MCF 10A (cell line): ENCODE results near the gene UBTFL1. TPM values are rescaled to one million over a fixed set of nuclear protein-coding genes. Genes with fewer than 3 reads are reported as not detected.
"Not testable (repeated sequence)": the region's sequence is repeated elsewhere in the genome, so short reads cannot be mapped to it uniquely, and the experiment has no call there.

Experiments used
- Bru-seq: library from RNA; stranded (reverse); fragments of 400-500 nt; gene quantifications from one replicate; lab custom pipeline; 2021; lab: Mats Ljungman, UMichigan
- BruChase-seq, 2 experiments: library from RNA; stranded (reverse); fragments of 400-500 nt; gene quantifications; one replicate each; lab custom pipeline; 2021; lab: Mats Ljungman, UMichigan
- BruUV-seq: library from RNA; stranded (reverse); fragments of 400-500 nt; replicated peaks from 2 replicates; lab custom pipeline; 2021; lab: Mats Ljungman, UMichigan
- CTCF ChIA-PET: fragments of 300-600 bp; sonication (Branson Sonifier 250); formaldehyde crosslinking; extraction: SDS; loops from one replicate; lab custom pipeline; 2021; ENCODE audit warnings: antibody characterized with exemption, inconsistent platforms; lab: Yijun Ruan, JAX
- POLR2A ChIA-PET: fragments of 300-600, 350-650 bp; sonication (Branson Sonifier 250); formaldehyde crosslinking; extraction: SDS; loops from one replicate; lab custom pipeline; 2020; ENCODE audit warnings: antibody characterized with exemption, inconsistent platforms; lab: Yijun Ruan, JAX
- DNase-seq: peaks from one replicate; pipeline ENCODE4 v3.0.0-alpha.2; 2018; ENCODE audit not compliant: unreplicated experiment
- H3K27ac Mint-ChIP-seq: one replicate; pipeline ENCODE4 v1.8.0; 2022; ENCODE audit warnings: mild to moderate bottlenecking, low read depth, mixed read lengths; ENCODE audit not compliant: unreplicated experiment
- H3K27me3 Mint-ChIP-seq: one replicate; pipeline ENCODE4 v1.8.0; 2022; ENCODE audit warnings: mixed read lengths; ENCODE audit not compliant: insufficient read depth, unreplicated experiment
- H3K36me3 Mint-ChIP-seq: one replicate; pipeline ENCODE4 v1.8.0; 2022; ENCODE audit warnings: mild to moderate bottlenecking, moderate library complexity, mixed read lengths; ENCODE audit not compliant: insufficient read depth, unreplicated experiment
- H3K4me1 Mint-ChIP-seq: one replicate; pipeline ENCODE4 v1.8.0; 2022; ENCODE audit warnings: mixed read lengths; ENCODE audit not compliant: insufficient read depth, unreplicated experiment
- H3K4me3 Mint-ChIP-seq: one replicate; pipeline ENCODE4 v1.8.0; 2022; ENCODE audit warnings: mild to moderate bottlenecking, moderate library complexity, mixed read lengths; ENCODE audit not compliant: unreplicated experiment
- H3K9me3 Mint-ChIP-seq: one replicate; pipeline ENCODE4 v1.8.0; 2022; ENCODE audit warnings: mixed read lengths; ENCODE audit not compliant: unreplicated experiment
- intact Hi-C: fragments of 100-400 bp; cut with micrococcal nuclease; formaldehyde crosslinking; loops from 2 replicates; pipeline ENCODE4 v1.14.1; 2022
- long read RNA-seq: library from polyadenylated mRNA; stranded (forward); transcript quantifications from one replicate; pipeline ENCODE4 v2.0.0, GENCODE V29; 2022
- total RNA-seq: library from RNA; stranded (reverse); gene quantifications from 2 replicates; pipeline ENCODE4 v1.2.3, GENCODE V29; 2022

UBTFL1 gene, protein sequence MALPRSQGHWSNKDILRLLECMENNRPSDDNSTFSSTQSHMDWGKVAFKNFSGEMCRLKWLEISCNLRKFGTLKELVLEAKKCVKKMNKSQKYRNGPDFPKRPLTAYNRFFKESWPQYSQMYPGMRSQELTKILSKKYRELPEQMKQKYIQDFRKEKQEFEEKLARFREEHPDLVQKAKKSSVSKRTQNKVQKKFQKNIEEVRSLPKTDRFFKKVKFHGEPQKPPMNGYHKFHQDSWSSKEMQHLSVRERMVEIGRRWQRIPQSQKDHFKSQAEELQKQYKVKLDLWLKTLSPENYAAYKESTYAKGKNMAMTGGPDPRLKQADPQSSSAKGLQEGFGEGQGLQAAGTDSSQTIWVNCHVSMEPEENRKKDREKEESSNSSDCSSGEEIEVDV
- total RNA-seq (not detected in 2 replicates), Bru-seq, nascent RNA (not detected), BruChase-seq, experiment 1, labeled RNA remaining after a 6-hour chase (not detected), BruChase-seq, experiment 2, labeled RNA remaining after a 2-hour chase (not detected)
- long read RNA-seq: 0 reads

DNA sequence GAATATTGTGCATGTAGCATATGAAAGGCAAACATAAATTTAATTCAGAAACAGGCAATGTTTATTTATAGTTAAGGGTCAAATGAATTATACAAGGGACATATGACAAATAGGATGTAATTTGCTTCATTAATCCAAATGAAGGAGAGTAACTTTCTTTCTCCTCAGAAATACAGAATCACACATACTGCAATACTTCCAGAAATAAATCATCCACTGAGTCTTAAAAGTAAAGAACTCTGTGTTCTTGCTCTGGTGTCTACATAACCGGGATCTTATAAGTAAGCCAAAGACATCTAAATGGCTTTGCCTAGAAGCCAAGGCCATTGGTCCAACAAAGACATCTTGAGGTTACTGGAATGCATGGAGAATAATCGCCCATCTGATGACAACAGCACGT lies at the start of gene UBTFL1:
Gene UBTFL1 (plus strand): TSS at position 301 of the 400 bp plus-strand sequence. CDS start 0 bp downstream, at position 301.
- CTCF ChIA-PET, BruUV-seq, H3K27ac Mint-ChIP-seq, H3K4me1 Mint-ChIP-seq, H3K36me3 Mint-ChIP-seq, DNase-seq, POLR2A ChIA-PET, intact Hi-C loops, H3K4me3 Mint-ChIP-seq, H3K9me3 Mint-ChIP-seq: not testable (repeated sequence)
- peaks cover 11% of the 10 kb centered on the region for H3K27me3 Mint-ChIP-seq

DNA sequence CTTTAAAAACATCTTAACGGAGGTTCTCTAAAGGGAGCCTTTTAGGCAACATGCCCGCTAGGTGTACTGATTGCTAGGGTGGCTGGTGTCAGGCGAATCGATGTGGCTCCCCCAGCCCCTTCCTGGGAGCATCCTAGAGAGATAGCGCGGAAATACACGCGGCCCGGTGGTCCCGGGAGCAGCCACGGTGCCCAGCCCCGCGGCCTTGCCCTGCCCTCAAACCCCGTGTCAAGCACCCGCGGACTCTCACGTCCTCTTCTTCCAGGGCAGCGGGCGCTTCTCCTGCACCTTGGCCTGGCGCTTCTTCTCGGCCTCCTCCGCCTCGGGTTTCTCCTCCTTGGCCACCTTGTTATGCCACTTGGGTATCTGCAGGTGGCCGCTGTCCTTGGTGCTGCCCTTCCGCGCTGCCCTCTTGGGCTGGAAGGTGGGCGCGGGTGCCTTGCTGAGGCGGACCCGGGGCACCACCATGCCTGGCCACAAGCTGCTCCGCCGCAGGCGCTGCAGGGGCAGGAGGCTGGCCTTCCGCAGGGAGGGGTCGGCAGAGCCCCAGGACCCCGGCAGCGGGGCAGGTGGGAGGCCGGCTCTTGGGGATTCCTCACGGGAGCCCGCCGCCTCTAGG lies 34.0 kb upstream of the UBTFL1 start:
- H3K27ac Mint-ChIP-seq, H3K27me3 Mint-ChIP-seq, H3K4me3 Mint-ChIP-seq, intact Hi-C loops, H3K4me1 Mint-ChIP-seq, H3K9me3 Mint-ChIP-seq, POLR2A ChIA-PET, H3K36me3 Mint-ChIP-seq, CTCF ChIA-PET, BruUV-seq, DNase-seq: not testable (repeated sequence)

DNA sequence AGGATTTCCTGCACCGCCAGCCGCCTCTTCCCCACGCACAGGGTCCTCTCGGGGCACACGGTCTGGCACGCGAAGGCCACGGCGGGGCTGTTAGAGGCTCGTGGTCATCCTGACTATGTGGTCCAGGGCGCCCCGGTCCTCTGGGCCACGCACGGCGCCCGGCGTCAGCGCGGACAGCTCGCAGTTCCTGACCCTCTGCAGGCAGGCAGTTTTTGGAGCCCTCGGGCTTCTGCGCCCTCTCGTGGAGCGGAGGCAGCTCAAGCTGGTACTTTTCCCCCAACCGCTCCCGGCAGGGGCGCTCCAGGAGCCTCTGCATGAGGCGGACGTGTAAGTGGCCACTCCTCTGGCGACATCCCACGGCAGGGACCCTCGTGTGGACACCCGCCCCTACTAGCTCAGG lies 33.4 kb upstream of the UBTFL1 start:
- not testable (repeated sequence) for BruUV-seq

DNA sequence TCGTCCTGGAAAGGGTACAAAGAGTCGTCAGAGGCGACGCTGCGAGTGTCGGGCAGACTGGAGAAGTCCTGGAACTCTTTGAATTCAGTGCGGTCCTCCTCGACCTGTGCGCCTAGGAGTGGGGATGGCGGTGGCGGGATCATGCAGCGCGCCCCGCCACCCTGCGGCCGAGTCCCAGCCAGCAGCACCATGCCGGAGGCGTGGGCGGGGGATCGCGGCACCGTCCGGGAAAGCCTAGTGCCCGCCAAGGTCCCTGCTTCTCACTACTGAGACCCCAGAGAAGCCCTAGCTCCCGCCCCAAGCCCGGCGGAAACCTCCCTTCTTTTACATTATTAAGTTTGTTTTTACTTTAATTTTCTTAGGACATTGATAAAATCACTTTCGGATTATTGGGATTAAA lies 32.2 kb upstream of the UBTFL1 start:
- H3K4me3 Mint-ChIP-seq, H3K9me3 Mint-ChIP-seq, intact Hi-C loops, CTCF ChIA-PET, H3K4me1 Mint-ChIP-seq, POLR2A ChIA-PET, H3K36me3 Mint-ChIP-seq, DNase-seq, BruUV-seq, H3K27me3 Mint-ChIP-seq, H3K27ac Mint-ChIP-seq: not testable (repeated sequence)

More for the DNA sequence above, 33.4 kb upstream of the UBTFL1 start:
- H3K27me3 Mint-ChIP-seq, DNase-seq, H3K36me3 Mint-ChIP-seq, H3K4me3 Mint-ChIP-seq, H3K4me1 Mint-ChIP-seq, H3K27ac Mint-ChIP-seq, CTCF ChIA-PET, intact Hi-C loops, POLR2A ChIA-PET, H3K9me3 Mint-ChIP-seq: not testable (repeated sequence)

DNA sequence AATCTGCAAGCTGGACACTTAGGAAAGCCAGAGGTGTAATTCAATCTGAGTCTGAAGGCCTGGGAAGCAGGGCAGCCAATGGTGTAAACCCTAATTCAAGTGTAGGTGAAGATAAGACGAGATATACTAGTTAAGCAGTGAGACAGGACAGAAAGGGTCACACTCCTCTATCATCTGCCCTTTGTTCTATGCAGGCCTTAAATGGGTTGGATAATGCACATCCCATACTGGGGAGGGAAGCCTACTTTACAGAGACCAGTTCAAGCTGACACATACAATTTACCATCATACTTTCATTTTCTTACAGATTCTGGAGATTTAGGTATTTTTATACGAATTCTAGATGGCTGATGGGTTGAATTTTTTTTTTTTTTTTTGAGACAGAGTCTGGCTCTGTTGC lies 3.0 kb downstream of the UBTFL1 start:
- BruUV-seq, H3K27ac Mint-ChIP-seq, H3K4me1 Mint-ChIP-seq, POLR2A ChIA-PET, DNase-seq, H3K27me3 Mint-ChIP-seq, H3K36me3 Mint-ChIP-seq, H3K9me3 Mint-ChIP-seq, intact Hi-C loops, H3K4me3 Mint-ChIP-seq, CTCF ChIA-PET: not testable (repeated sequence)

DNA sequence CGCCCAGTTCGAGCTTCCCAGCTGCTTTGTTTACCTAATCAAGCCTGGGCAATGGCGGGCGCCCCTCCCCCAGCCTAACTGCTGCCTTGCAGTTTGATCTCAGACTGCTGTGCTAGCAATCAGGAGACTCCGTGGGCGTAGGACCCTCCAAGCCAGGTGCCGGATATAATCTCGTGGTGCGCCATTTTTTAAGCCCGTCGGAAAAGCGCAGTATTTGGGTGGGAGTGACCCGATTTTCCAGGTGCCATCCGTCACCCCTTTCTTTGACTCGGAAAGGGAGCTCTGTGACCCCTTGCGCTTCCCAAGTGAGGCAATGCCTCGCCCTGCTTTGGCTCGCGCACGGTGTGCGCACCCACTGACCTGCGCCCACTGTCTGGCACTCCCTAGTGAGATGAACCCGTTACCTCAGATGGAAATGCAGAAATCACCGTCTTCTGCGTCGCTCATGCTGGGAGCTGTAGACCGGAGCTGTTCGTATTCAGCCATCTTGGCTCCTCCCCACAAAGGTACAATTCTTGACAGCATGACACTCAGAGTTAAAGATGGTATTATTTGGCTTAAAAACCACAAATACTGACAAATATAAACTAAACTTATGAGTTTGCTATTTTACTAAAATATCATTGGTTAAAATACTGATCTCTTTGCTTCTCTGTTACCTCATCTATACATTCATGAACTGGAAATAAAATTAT lies 9.6 kb downstream of the UBTFL1 start:
- H3K27me3 Mint-ChIP-seq, H3K4me3 Mint-ChIP-seq, H3K27ac Mint-ChIP-seq, POLR2A ChIA-PET, BruUV-seq, H3K4me1 Mint-ChIP-seq, CTCF ChIA-PET, H3K36me3 Mint-ChIP-seq, intact Hi-C loops, DNase-seq, H3K9me3 Mint-ChIP-seq: not testable (repeated sequence)

DNA sequence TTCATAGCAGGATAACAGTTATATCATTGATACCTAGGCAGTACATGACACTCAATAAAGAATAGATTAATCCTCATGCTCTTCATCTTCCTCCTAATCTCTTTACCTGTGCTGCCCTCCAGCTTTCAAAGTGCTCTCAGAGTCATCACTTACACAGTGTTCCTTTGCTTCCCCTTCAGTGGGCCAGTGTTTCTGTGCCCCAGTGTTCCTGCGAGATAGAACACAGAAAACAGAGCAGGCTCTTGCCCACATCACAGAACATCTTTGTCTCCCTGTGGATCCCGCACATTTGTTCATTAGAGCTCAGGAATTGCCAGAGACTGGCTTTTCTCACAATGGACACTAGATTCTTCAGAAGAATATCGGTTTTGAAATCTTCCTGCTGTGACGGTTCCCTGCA lies 12.5 kb downstream of the UBTFL1 start:
- intact Hi-C loops, H3K27me3 Mint-ChIP-seq, H3K4me1 Mint-ChIP-seq, H3K9me3 Mint-ChIP-seq, H3K36me3 Mint-ChIP-seq, CTCF ChIA-PET, H3K4me3 Mint-ChIP-seq, POLR2A ChIA-PET, BruUV-seq, DNase-seq, H3K27ac Mint-ChIP-seq: not testable (repeated sequence)
